Natural killer cell (primary cell): ENCODE data around the gene DDR1. TPM values are rescaled to one million over a fixed set of nuclear protein-coding genes. Genes with fewer than 3 reads are reported as not detected.

ENCODE experiments used
- ATAC-seq, 3 donors: fragments of 150-1000 bp in 2 of 3; fragments of 200-7000 bp in 1 of 3; cut with Tn5 transposase; 1 replicate in 1 of 3; 2 replicates in 2 of 3; pipeline ENCODE4 v1.10.0; 2021; ENCODE audit warnings: mild to moderate bottlenecking in 2 of 3, moderate library complexity in 2 of 3
- DNase-seq, 2 donors: peaks; one replicate each; pipeline versions ENCODE4 v3.0.0 to v3.0.0-alpha.2; 2013 to 2021; ENCODE audit warnings: mixed read lengths in 1 of 2
- H3K27ac ChIP-seq: one replicate; pipeline ENCODE4 v1.5.1; 2013; ENCODE audit warnings: mild to moderate bottlenecking, low read length
- H3K27me3 ChIP-seq: one replicate; pipeline ENCODE4 v1.6.1; 2013; ENCODE audit warnings: low read length; ENCODE audit not compliant: control insufficient read depth, insufficient read depth
- H3K36me3 ChIP-seq: one replicate; pipeline ENCODE4 v1.6.1; 2013; ENCODE audit warnings: low read length; ENCODE audit not compliant: control insufficient read depth, insufficient read depth
- H3K4me1 ChIP-seq: one replicate; pipeline ENCODE4 v1.6.1; 2013; ENCODE audit warnings: low read length; ENCODE audit not compliant: control insufficient read depth, insufficient read depth
- H3K4me3 ChIP-seq: one replicate; pipeline ENCODE4 v1.5.1; 2013; ENCODE audit warnings: low read length
- H3K9me3 ChIP-seq: one replicate; pipeline ENCODE4 v1.6.1; 2013; ENCODE audit warnings: low read length; ENCODE audit not compliant: control insufficient read depth, insufficient read depth
- H3K27ac Mint-ChIP-seq, 2 donors: one replicate each; pipeline ENCODE4 v1.8.0; 2022; ENCODE audit warnings: mild to moderate bottlenecking in 2 of 2, mixed read lengths in 2 of 2, moderate library complexity in 1 of 2
- H3K27me3 Mint-ChIP-seq, 2 donors: one replicate each; pipeline ENCODE4 v1.8.0; 2022; ENCODE audit warnings: low read depth in 2 of 2, mixed read lengths in 2 of 2
- H3K36me3 Mint-ChIP-seq: one replicate; pipeline ENCODE4 v1.8.0; 2022; ENCODE audit warnings: mixed read lengths
- H3K4me1 Mint-ChIP-seq, 2 donors: one replicate each; pipeline ENCODE4 v1.8.0; 2022; ENCODE audit warnings: mixed read lengths in 2 of 2
- H3K4me3 Mint-ChIP-seq: one replicate; pipeline ENCODE4 v1.8.0; 2022; ENCODE audit warnings: mild to moderate bottlenecking, moderate library complexity, mixed read lengths
- H3K9me3 Mint-ChIP-seq, 2 donors: one replicate each; pipeline ENCODE4 v1.8.0; 2022; ENCODE audit warnings: mixed read lengths in 2 of 2
- CTCF ChIP-seq: fragments of 200-600 bp; IDR thresholded peaks from one replicate; pipeline ENCODE4 v1.8.0; 2022; ENCODE audit warnings: antibody characterized with exemption
- WGBS: methylation state at CpG from one replicate; pipeline ENCODE4 v1.1.7; 2013; ENCODE audit warnings: missing lambda C conversion rate; ENCODE audit not compliant: insufficient coverage; 5-methylcytosine and 5-hydroxymethylcytosine counted together
- intact Hi-C: fragments of 100-400 bp; cut with micrococcal nuclease; formaldehyde crosslinking; loops from one replicate; pipeline ENCODE4 v1.14.2; 2022
- total RNA-seq, 4 donors: library from RNA; stranded (reverse); fragments of 120-200 nt in 1 of 4; gene quantifications; one replicate each; pipeline versions ENCODE4 v1.2.3 to v1.2.4, GENCODE V29; 2013 to 2022

The DDR1 gene
- total RNA-seq, 3 donors from 2014 or later (not counting 1 experiment from before 2014, with no cell fraction given): 2.6 to 7.4 (median 5.2) TPM

GRCh38 chr6:30839671-30840070 is 44.6 kb upstream of the DDR1 start:
- WGBS: 100% methylated on average over 1 of the region's 2 CpGs
- peaks cover 21 to 42% of the 10 kb centered on the region in 2 donors for H3K4me1 Mint-ChIP-seq
- H3K4me3 Mint-ChIP-seq: no peak overlapping the region
- DNase-seq (no peak), ATAC-seq (no peak)
- Histone ChIP-seq H3K27me3 (peaks cover 6% of the 10 kb centered on the region), H3K4me1 (peaks cover 49% of the 10 kb centered on the region), H3K27ac (no peak overlapping the region), H3K4me3 (no peak overlapping the region), H3K9me3 (no peaks in the 10 kb centered on the region), H3K36me3 (no peaks in the 10 kb centered on the region)
- TF ChIP-seq CTCF: no peak
- peaks cover 8 to 15% of the 10 kb centered on the region in 2 donors for H3K27me3 Mint-ChIP-seq
- H3K9me3 Mint-ChIP-seq: no peaks in the 10 kb centered on the region
- no peaks in the 10 kb centered on the region for H3K36me3 Mint-ChIP-seq
- intact Hi-C loops: no loop called here
- H3K27ac Mint-ChIP-seq: no peak overlapping the region

- H3K27ac Mint-ChIP-seq: no peak overlapping the region
- WGBS: 82% methylated on average over 8 of the region's 9 CpGs
- Histone ChIP-seq H3K4me1 (peaks cover 43% of the 10 kb centered on the region), H3K27ac (no peak overlapping the region), H3K9me3 (no peaks in the 10 kb centered on the region), H3K27me3 (peaks cover 6% of the 10 kb centered on the region), H3K4me3 (no peak overlapping the region), H3K36me3 (no peaks in the 10 kb centered on the region)
- no peak for TF ChIP-seq CTCF
- no peak for ATAC-seq
- no peak for DNase-seq
- H3K9me3 Mint-ChIP-seq: no peaks in the 10 kb centered on the region
- H3K27me3 Mint-ChIP-seq: peaks cover 8 to 20% of the 10 kb centered on the region in 2 donors
- no peaks in the 10 kb centered on the region for H3K36me3 Mint-ChIP-seq
- intact Hi-C loops: no loop called here
- peaks cover 21 to 36% of the 10 kb centered on the region in 2 donors for H3K4me1 Mint-ChIP-seq
- H3K4me3 Mint-ChIP-seq: no peak overlapping the region
Measured at GRCh38 chr6:30840084-30840934, 44.0 kb upstream of the DDR1 start.

GRCh38 chr6:30840935-30841643 is 43.2 kb upstream of the DDR1 start:
- WGBS: 61% methylated on average over 4 of the region's 4 CpGs
- Histone ChIP-seq H3K9me3 (no peaks in the 10 kb centered on the region), H3K4me1 (peaks cover 42% of the 10 kb centered on the region), H3K36me3 (no peaks in the 10 kb centered on the region), H3K27me3 (peaks cover 6% of the 10 kb centered on the region), H3K4me3 (no peak overlapping the region), H3K27ac (no peak overlapping the region)
- Mint-ChIP-seq H3K36me3 (no peaks in the 10 kb centered on the region), H3K4me3 (peak overlapping the region; percentile 87), H3K4me1 (peaks cover 21 to 34% of the 10 kb centered on the region in 2 donors), H3K27me3 (peaks cover 8 to 20% of the 10 kb centered on the region in 2 donors), H3K9me3 (no peaks in the 10 kb centered on the region), H3K27ac (peak overlapping the region; percentile 68 to 80)
- DNase-seq (no peak), ATAC-seq (peak; percentile 20 to 41 (median 26))
- intact Hi-C loops: no loop called here
- no peak for TF ChIP-seq CTCF
